Spleen (tissue), 7 donors: ENCODE results near the gene NRAS.

ENCODE experiments used
- CTCF ChIP-seq, 11 experiments: fragments of 200-600 bp in 7 of 11; fragments of 450-650 bp in 4 of 11; sonication (generic) in 4 of 11; IDR thresholded peaks in 8 of 11; conservative IDR thresholded peaks in 3 of 11; 1 replicate in 7 of 11; 2 replicates in 4 of 11; pipeline versions ENCODE4 v1.4.0 to v1.8.0; 2016 to 2021; ENCODE audit warnings: antibody characterized with exemption in 11 of 11, inconsistent platforms in 4 of 11, mild to moderate bottlenecking in 1 of 11
- POLR2A ChIP-seq, 3 donors: fragments of 450-650 bp; IDR thresholded peaks; one replicate each; pipeline ENCODE4 v1.5.1; 2017; ENCODE audit warnings: antibody characterized with exemption in 3 of 3, mild to moderate bottlenecking in 1 of 3
- POLR2AphosphoS5 ChIP-seq, 3 donors: sonication (generic); formaldehyde crosslinking; IDR thresholded peaks; one replicate each; pipeline ENCODE4 v1.5.1; 2017; ENCODE audit warnings: antibody characterized with exemption in 3 of 3
- donor health status: DM: no; HTN: no; CAD: no; lungs with moderate emphysema.
- donor health status: DM: no; HTN: no; CAD: no.
- donor health status: DM: no; HTN: no; CAD: no.

- TF ChIP-seq CTCF (IDR thresholded peaks at IDR 0.05 in 8 of 11, conservative IDR thresholded peaks at IDR 0.05 in 3 of 11), result no peak
- TF ChIP-seq POLR2A (IDR thresholded peaks at IDR 0.05), result no peak
- no peak for TF ChIP-seq POLR2AphosphoS5 (IDR thresholded peaks at IDR 0.05)
These were observed 38.7 kb upstream of the NRAS start for GRCh38 chr1:114755006-114755931.
